Choroid plexus epithelial cell (primary cell): Measurements from ENCODE around the gene AKT2.

Source experiments
- DNase-seq: peaks from one replicate; pipeline ENCODE4 v3.0.0-alpha.2; 2010; ENCODE audit warnings: low read depth
- H3K4me3 ChIP-seq: 2 replicates; pipeline ENCODE4 v1.5.1; 2011; ENCODE audit warnings: low read depth, mild to moderate bottlenecking, control low read depth, low read length, moderate library complexity
- TF ChIP-seq, protein P1 (sequence below): conservative IDR thresholded peaks from 2 replicates; pipeline ENCODE4 v1.5.1; 2011; ENCODE audit warnings: low read depth, mild to moderate bottlenecking, control low read depth, inconsistent platforms, low read length, moderate library complexity

Gene AKT2

GRCh38 chr19:40198272-40198990 is 86.7 kb downstream of the AKT2 start:
- H3K4me3 ChIP-seq = no peak overlapping the region
- TF ChIP-seq, protein P1, sequence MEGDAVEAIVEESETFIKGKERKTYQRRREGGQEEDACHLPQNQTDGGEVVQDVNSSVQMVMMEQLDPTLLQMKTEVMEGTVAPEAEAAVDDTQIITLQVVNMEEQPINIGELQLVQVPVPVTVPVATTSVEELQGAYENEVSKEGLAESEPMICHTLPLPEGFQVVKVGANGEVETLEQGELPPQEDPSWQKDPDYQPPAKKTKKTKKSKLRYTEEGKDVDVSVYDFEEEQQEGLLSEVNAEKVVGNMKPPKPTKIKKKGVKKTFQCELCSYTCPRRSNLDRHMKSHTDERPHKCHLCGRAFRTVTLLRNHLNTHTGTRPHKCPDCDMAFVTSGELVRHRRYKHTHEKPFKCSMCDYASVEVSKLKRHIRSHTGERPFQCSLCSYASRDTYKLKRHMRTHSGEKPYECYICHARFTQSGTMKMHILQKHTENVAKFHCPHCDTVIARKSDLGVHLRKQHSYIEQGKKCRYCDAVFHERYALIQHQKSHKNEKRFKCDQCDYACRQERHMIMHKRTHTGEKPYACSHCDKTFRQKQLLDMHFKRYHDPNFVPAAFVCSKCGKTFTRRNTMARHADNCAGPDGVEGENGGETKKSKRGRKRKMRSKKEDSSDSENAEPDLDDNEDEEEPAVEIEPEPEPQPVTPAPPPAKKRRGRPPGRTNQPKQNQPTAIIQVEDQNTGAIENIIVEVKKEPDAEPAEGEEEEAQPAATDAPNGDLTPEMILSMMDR = no peak
- no peak for DNase-seq

DNA sequence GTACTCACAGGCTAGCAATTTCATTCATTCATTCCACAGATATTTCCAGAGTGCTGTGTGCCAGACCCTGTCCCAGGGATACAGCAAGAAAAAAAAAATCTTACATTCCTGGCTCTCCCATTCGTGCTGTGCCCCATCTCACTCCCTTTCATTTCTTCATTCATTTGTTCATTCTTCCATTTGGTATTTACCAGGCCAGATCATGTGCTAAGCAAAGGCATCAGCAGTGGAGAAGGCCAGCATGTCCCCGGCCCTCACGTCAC is 91.6 kb downstream of the AKT2 start:
- no peak overlapping the region for H3K4me3 ChIP-seq
- TF ChIP-seq, protein P1 = no peak
- peak; percentile 10 for DNase-seq

DNA sequence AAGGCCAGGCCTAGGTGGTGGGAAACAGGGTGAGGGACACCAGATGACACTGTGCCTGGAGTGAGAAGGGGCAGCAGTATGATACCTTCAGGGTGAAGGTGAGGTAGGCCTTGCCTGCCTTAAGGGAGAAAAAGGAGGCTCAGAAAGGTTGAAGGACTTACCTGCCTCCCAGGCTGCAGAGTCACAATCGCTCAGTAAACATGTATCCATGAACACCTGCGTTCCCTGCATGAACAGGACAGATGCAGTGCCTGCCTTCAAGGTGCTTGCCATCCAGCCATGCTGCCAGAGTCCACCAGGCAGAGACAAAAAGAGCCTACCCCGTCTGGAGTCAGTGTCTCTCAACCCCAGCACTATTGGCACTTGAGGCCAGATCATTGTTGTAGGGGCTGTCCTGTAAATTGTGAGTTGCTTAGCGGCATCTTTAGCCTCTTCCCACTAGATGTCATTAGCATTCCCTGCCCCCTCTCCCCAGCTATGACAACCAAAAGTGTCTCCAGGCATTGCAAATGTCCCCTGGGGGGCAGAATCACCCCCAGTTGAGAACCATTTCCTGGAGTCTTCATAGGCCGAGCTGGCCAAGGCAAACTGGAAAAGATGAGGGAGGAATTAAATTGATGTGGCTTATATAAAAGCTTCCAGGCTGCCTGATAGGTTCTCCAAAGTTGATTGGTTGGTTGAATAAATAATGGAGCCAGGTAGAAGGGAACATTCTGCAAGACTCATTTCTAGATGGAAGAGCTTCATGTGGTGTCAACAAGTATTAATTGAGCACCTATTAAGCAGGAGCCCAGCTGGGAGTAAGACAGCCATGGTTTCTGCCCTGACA is 92.2 kb downstream of the AKT2 start:
- TF ChIP-seq, protein P1 = no peak
- no peak for DNase-seq
- peak overlapping the region; percentile 90 for H3K4me3 ChIP-seq

GRCh38 chr19:40191836-40192646 is 93.1 kb downstream of the AKT2 start:
- peak overlapping the region; percentile 90 for H3K4me3 ChIP-seq
- peak; percentile 15 for DNase-seq
- TF ChIP-seq, protein P1 = no peak

GRCh38 chr19:40190891-40191835 is 94.0 kb downstream of the AKT2 start, which contains the start of gene MAP3K10:
MAP3K10 (plus strand) TSS chr19:40191426; CDS start chr19:40192032, 606 bp downstream.
- H3K4me3 ChIP-seq = peak within 1 kb of the TSS; percentile 90
- DNase-seq = peak; percentile 65
- TF ChIP-seq, protein P1 = no peak

- TF ChIP-seq, protein P1 = no peak
- DNase-seq = no peak
Measured at GRCh38 chr19:40184273-40184672, 100.9 kb downstream of the AKT2 start.

More at GRCh38 chr19:40184273-40184672, 100.9 kb downstream of the AKT2 start:
- no peak overlapping the region for H3K4me3 ChIP-seq
